Measurements from ENCODE around the gene IL17B. TPM values are rescaled to one million over a fixed set of nuclear protein-coding genes. Genes with fewer than 3 reads are reported as not detected.

Gene IL17B
- total RNA-seq, 1 donor from 2014 or later = not detected

GRCh38 chr5:149406203-149406978 lies 27.3 kb upstream of the IL17B start:
- TF ChIP-seq CTCF (IDR thresholded peaks at IDR 0.05; ENCODE audit: unreplicated experiment) = no peak
- Mint-ChIP-seq H3K4me1 (ENCODE audit: low read depth) (no peaks in the 10 kb centered on the region), H3K27me3 (peaks cover 11% of the 10 kb centered on the region), H3K27ac (no peak overlapping the region), H3K4me3 (ENCODE audit: low read depth) (no peak overlapping the region), H3K9me3 (ENCODE audit: low read depth) (no peaks in the 10 kb centered on the region), H3K36me3 (ENCODE audit: insufficient read depth) (no peaks in the 10 kb centered on the region)
- DNase-seq (ENCODE audit: low spot score, unreplicated experiment) = no peak

- Mint-ChIP-seq H3K27ac (no peak overlapping the region), H3K27me3 (peaks cover 11% of the 10 kb centered on the region), H3K36me3 (ENCODE audit: insufficient read depth) (no peaks in the 10 kb centered on the region), H3K4me3 (ENCODE audit: low read depth) (no peak overlapping the region), H3K4me1 (ENCODE audit: low read depth) (no peaks in the 10 kb centered on the region), H3K9me3 (ENCODE audit: low read depth) (no peaks in the 10 kb centered on the region)
- no peak for DNase-seq (ENCODE audit: low spot score, unreplicated experiment)
- TF ChIP-seq CTCF (IDR thresholded peaks at IDR 0.05; ENCODE audit: unreplicated experiment) = no peak
Measured at GRCh38 chr5:149405550-149406202, 26.6 kb upstream of the IL17B start.

GRCh38 chr5:149404746-149405549 lies 25.9 kb upstream of the IL17B start:
- Mint-ChIP-seq H3K4me1 (ENCODE audit: low read depth) (peaks cover 2% of the 10 kb centered on the region), H3K27ac (no peak overlapping the region), H3K9me3 (ENCODE audit: low read depth) (no peaks in the 10 kb centered on the region), H3K27me3 (peaks cover 11% of the 10 kb centered on the region), H3K4me3 (ENCODE audit: low read depth) (no peak overlapping the region), H3K36me3 (ENCODE audit: insufficient read depth) (no peaks in the 10 kb centered on the region)
- no peak for TF ChIP-seq CTCF (IDR thresholded peaks at IDR 0.05; ENCODE audit: unreplicated experiment)
- no peak for DNase-seq (ENCODE audit: low spot score, unreplicated experiment)

GRCh38 chr5:149403923-149404745 lies 25.0 kb upstream of the IL17B start:
- no peak for TF ChIP-seq CTCF (IDR thresholded peaks at IDR 0.05; ENCODE audit: unreplicated experiment)
- no peak for DNase-seq (ENCODE audit: low spot score, unreplicated experiment)
- no peak overlapping the region for H3K4me3 Mint-ChIP-seq (ENCODE audit: low read depth)
- H3K27me3 Mint-ChIP-seq = peaks cover 11% of the 10 kb centered on the region
- H3K36me3 Mint-ChIP-seq (ENCODE audit: insufficient read depth) = no peaks in the 10 kb centered on the region
- H3K4me1 Mint-ChIP-seq (ENCODE audit: low read depth) = peaks cover 2% of the 10 kb centered on the region
- H3K9me3 Mint-ChIP-seq (ENCODE audit: low read depth) = no peaks in the 10 kb centered on the region
- no peak overlapping the region for H3K27ac Mint-ChIP-seq

All from progenitor cell of endocrine pancreas (in vitro differentiated cells).